ENCODE measurements around the gene MRTFA. TPM values are rescaled to one million over a fixed set of nuclear protein-coding genes. Genes with fewer than 3 reads are reported as not detected.

Gene MRTFA
- total RNA-seq, 1 donor from 2014 or later: 11.3 TPM

- no peak overlapping the region for H3K27ac Mint-ChIP-seq
- peaks cover 15% of the 10 kb centered on the region for H3K79me2 ChIP-seq (ENCODE audit: low read depth)
These were observed 163.9 kb downstream of the MRTFA start for GRCh38 chr22:40472579-40472978.

DNA sequence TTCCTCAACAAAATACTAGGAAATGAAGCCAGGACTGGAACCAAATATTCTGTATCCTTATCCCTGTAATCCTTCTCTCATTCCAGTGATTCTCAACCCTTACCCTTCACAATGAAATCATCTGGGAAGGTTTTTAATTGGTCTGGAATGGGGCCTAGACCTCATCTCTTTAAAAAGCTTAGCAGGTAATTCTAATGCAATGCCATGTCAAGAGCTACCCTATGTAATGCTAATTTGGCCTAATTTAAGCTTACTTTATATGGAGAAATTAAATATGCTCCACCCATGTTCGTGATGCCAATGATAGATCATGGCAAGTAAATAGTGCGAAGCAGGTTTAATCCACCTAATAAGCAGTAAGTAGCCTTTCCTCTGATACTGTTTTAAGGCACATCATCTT, 164.5 kb downstream of the MRTFA start:
- Histone ChIP-seq H3K9ac (no peak overlapping the region), H3K9me3 (ENCODE audit: low read depth) (no peaks in the 10 kb centered on the region), H3K4me1 (no peaks in the 10 kb centered on the region), H3K4me3 (no peak overlapping the region), H3K27me3 (no peaks in the 10 kb centered on the region), H3K4me2 (no peak overlapping the region), H3F3A (ENCODE audit: low read depth) (no peaks in the 10 kb centered on the region), H3K36me3 (no peaks in the 10 kb centered on the region), H3K79me2 (ENCODE audit: low read depth) (peaks cover 15% of the 10 kb centered on the region), H4K20me1 (ENCODE audit: low read depth) (peaks cover 4% of the 10 kb centered on the region), H3K27ac (no peak overlapping the region), H2AFZ (replicated peaks) (no peak overlapping the region)
- Mint-ChIP-seq H3K27me3 (ENCODE audit: insufficient read depth, low read depth) (no peaks in the 10 kb centered on the region), H3K4me1 (peaks cover 8% of the 10 kb centered on the region), H3K36me3 (no peaks in the 10 kb centered on the region), H3K4me3 (no peak overlapping the region), H3K9me3 (no peaks in the 10 kb centered on the region), H3K27ac (no peak overlapping the region)
- DNase-seq (ENCODE audit: low spot score): no peak
- TF ChIP-seq EZH2 (IDR thresholded peaks at IDR 0.05) (no peak), EZH2phosphoT487 (IDR thresholded peaks at IDR 0.05) (no peak)
- TF ChIP-seq, protein P1, sequence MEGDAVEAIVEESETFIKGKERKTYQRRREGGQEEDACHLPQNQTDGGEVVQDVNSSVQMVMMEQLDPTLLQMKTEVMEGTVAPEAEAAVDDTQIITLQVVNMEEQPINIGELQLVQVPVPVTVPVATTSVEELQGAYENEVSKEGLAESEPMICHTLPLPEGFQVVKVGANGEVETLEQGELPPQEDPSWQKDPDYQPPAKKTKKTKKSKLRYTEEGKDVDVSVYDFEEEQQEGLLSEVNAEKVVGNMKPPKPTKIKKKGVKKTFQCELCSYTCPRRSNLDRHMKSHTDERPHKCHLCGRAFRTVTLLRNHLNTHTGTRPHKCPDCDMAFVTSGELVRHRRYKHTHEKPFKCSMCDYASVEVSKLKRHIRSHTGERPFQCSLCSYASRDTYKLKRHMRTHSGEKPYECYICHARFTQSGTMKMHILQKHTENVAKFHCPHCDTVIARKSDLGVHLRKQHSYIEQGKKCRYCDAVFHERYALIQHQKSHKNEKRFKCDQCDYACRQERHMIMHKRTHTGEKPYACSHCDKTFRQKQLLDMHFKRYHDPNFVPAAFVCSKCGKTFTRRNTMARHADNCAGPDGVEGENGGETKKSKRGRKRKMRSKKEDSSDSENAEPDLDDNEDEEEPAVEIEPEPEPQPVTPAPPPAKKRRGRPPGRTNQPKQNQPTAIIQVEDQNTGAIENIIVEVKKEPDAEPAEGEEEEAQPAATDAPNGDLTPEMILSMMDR (IDR thresholded peaks at IDR 0.05): no peak

More at GRCh38 chr22:40472579-40472978, 163.9 kb downstream of the MRTFA start:
- Mint-ChIP-seq H3K36me3 (no peaks in the 10 kb centered on the region), H3K27me3 (ENCODE audit: insufficient read depth, low read depth) (no peaks in the 10 kb centered on the region), H3K9me3 (no peaks in the 10 kb centered on the region), H3K4me1 (peaks cover 8% of the 10 kb centered on the region), H3K4me3 (no peak overlapping the region)
- Histone ChIP-seq H3K27ac (no peak overlapping the region), H3K36me3 (no peaks in the 10 kb centered on the region), H4K20me1 (ENCODE audit: low read depth) (peaks cover 4% of the 10 kb centered on the region), H3K4me2 (no peak overlapping the region), H3K4me1 (no peaks in the 10 kb centered on the region), H3K9me3 (ENCODE audit: low read depth) (no peaks in the 10 kb centered on the region), H3K27me3 (no peaks in the 10 kb centered on the region), H3K9ac (no peak overlapping the region), H2AFZ (replicated peaks) (no peak overlapping the region), H3F3A (ENCODE audit: low read depth) (no peaks in the 10 kb centered on the region), H3K4me3 (no peak overlapping the region)
- TF ChIP-seq EZH2 (IDR thresholded peaks at IDR 0.05): no peak
- no peak for DNase-seq (ENCODE audit: low spot score)

DNA sequence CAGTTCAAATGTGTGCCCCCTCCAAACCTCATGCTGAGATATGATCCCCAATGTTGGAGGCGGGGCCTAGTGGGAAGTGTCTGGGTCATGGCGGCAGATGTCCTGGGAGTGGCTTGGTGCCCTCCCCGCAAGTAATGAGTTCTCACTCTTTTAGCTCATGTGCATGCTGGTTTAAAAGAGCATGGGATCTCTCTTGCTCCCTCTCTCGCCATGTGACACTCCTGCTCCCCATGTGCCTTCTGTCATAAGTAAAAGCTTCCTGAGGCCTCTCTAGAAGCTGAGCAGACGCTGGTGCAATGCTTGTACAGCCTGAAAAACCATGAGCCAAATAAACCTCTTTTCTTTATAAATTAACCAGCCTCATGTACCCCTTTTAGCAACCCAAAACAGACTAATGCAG, 167.3 kb downstream of the MRTFA start:
- Histone ChIP-seq H3F3A (ENCODE audit: low read depth) (no peaks in the 10 kb centered on the region), H3K79me2 (ENCODE audit: low read depth) (peaks cover 15% of the 10 kb centered on the region), H3K27ac (no peak overlapping the region), H3K27me3 (no peaks in the 10 kb centered on the region), H3K4me2 (no peak overlapping the region), H3K4me3 (no peak overlapping the region), H3K9ac (no peak overlapping the region), H3K4me1 (no peaks in the 10 kb centered on the region), H2AFZ (replicated peaks) (no peak overlapping the region), H3K36me3 (no peaks in the 10 kb centered on the region), H4K20me1 (ENCODE audit: low read depth) (peaks cover 4% of the 10 kb centered on the region), H3K9me3 (ENCODE audit: low read depth) (no peaks in the 10 kb centered on the region)
- DNase-seq (ENCODE audit: low spot score): no peak
- no peak for TF ChIP-seq EZH2phosphoT487 (IDR thresholded peaks at IDR 0.05)
- TF ChIP-seq EZH2 (IDR thresholded peaks at IDR 0.05): no peak
- TF ChIP-seq, protein P1 (IDR thresholded peaks at IDR 0.05): no peak
- no peaks in the 10 kb centered on the region for H3K9me3 Mint-ChIP-seq
- no peak overlapping the region for H3K4me3 Mint-ChIP-seq
- H3K27ac Mint-ChIP-seq: no peak overlapping the region
- peaks cover 8% of the 10 kb centered on the region for H3K4me1 Mint-ChIP-seq
- no peaks in the 10 kb centered on the region for H3K27me3 Mint-ChIP-seq (ENCODE audit: insufficient read depth, low read depth)
- H3K36me3 Mint-ChIP-seq: no peaks in the 10 kb centered on the region

DNA sequence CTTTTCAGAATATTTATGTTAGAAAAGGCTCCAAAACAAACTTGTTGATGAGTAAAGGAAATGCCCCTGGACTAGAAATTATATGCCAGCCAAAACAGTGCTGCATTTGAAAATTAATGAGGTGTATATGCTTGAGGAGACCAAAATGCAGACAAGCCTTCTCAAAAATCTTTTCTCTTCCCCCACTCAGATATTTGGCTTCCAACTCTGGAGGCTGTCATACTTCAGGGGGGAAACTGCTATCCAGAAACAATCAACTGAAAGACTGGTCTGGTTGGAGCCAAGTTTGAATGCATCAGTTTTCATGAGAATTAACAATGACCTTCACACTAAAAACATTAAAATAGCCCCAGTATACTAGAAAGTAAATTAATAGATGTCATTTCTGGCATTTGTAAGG, 167.9 kb downstream of the MRTFA start:
- Histone ChIP-seq H2AFZ (replicated peaks) (no peak overlapping the region), H3K79me2 (ENCODE audit: low read depth) (peaks cover 15% of the 10 kb centered on the region), H3K27me3 (no peaks in the 10 kb centered on the region), H3K4me3 (no peak overlapping the region), H3K9ac (no peak overlapping the region), H3K4me2 (no peak overlapping the region), H3K4me1 (no peaks in the 10 kb centered on the region), H3K9me3 (ENCODE audit: low read depth) (no peaks in the 10 kb centered on the region), H3F3A (ENCODE audit: low read depth) (no peaks in the 10 kb centered on the region), H3K36me3 (no peaks in the 10 kb centered on the region), H4K20me1 (ENCODE audit: low read depth) (peaks cover 4% of the 10 kb centered on the region), H3K27ac (no peak overlapping the region)
- no peak overlapping the region for H3K4me3 Mint-ChIP-seq
- H3K4me1 Mint-ChIP-seq: peaks cover 8% of the 10 kb centered on the region
- H3K27me3 Mint-ChIP-seq (ENCODE audit: insufficient read depth, low read depth): no peaks in the 10 kb centered on the region
- no peak overlapping the region for H3K27ac Mint-ChIP-seq
- H3K36me3 Mint-ChIP-seq: no peaks in the 10 kb centered on the region
- DNase-seq (ENCODE audit: low spot score): no peak
- TF ChIP-seq EZH2 (IDR thresholded peaks at IDR 0.05): no peak
- no peaks in the 10 kb centered on the region for H3K9me3 Mint-ChIP-seq
